Measurements from ENCODE around the gene TMEM165. TPM values are rescaled to one million over a fixed set of nuclear protein-coding genes. Genes with fewer than 3 reads are reported as not detected.
A peak's percentile ranks its signal among the peaks of the same experiment; 100 is the strongest.

TMEM165 gene
- total and polyA plus RNA-seq, 9 of the 15 experiments (the other 6 are each of a cell fraction or from before 2014, with no cell fraction given): 21.3 to 145 (median 96.8) TPM

GRCh38 chr4:55385201-55385649 is 10.5 kb upstream of the TMEM165 start (continued):
- TF ChIP-seq MGA (IDR thresholded peaks at IDR 0.05): no peak
- TF ChIP-seq TRIM28 (IDR thresholded peaks at IDR 0.05): no peak
- TF ChIP-seq SIN3A (IDR thresholded peaks at IDR 0.05; ENCODE audit: borderline replicate concordance in 2 of 2, control insufficient read depth in 1 of 2, low read depth in 2 of 2, low read length in 2 of 2): no peak
- TF ChIP-seq ZNF3 (CRISPR knock-in tag; IDR thresholded peaks at IDR 0.05): no peak
- no peak for TF ChIP-seq ESRRA (IDR thresholded peaks at IDR 0.05; ENCODE audit: borderline replicate concordance, low read depth)
- TF ChIP-seq GABPB1 (CRISPR knock-in tag; IDR thresholded peaks at IDR 0.05): 0 out of 2 replicates have a peak, but pooled peaks have one; percentile 27
- TF ChIP-seq ZBTB49 (CRISPR knock-in tag; IDR thresholded peaks at IDR 0.05; ENCODE audit: borderline replicate concordance): no peak
- TF ChIP-seq SMARCC2 (IDR thresholded peaks at IDR 0.05; ENCODE audit: low read depth): peak; percentile 44; the same call in 1 of the 2 replicates
- TF ChIP-seq RFX1 (IDR thresholded peaks at IDR 0.05): peak; percentile 26; the same call in 1 of the 2 replicates
- TF ChIP-seq SP1 (CRISPR knock-in tag; IDR thresholded peaks at IDR 0.05): 0 out of 2 replicates have a peak, but pooled peaks have one; percentile 36
- no peak for TF ChIP-seq HBP1 (CRISPR knock-in tag; IDR thresholded peaks at IDR 0.05)
- TF ChIP-seq ZNF561 (CRISPR knock-in tag; conservative IDR thresholded peaks at IDR 0.05): no peak
- TF ChIP-seq GTF2A2 (tag; IDR thresholded peaks at IDR 0.05): no peak
- no peak for TF ChIP-seq HMG20B (CRISPR knock-in tag; IDR thresholded peaks at IDR 0.05)
